Activated T-cell treated with anti-CD3 and anti-CD28 coated beads, Interleukin-2, amount 50 U/mL, for 72 hours (primary cell): ENCODE data around the gene CHIT1. TPM values are rescaled to one million over a fixed set of nuclear protein-coding genes. Genes with fewer than 3 reads are reported as not detected.

Experiments used
- ATAC-seq, 2 donors: fragments of 150-1000 bp; cut with Tn5 transposase; replicated peaks in 1 of 2; 2 replicates each; pipeline ENCODE4 v1.10.0; 2021; ENCODE audit warnings: moderate library complexity in 2 of 2, mild to moderate bottlenecking in 1 of 2
- DNase-seq, 2 donors: peaks; one replicate each; pipeline ENCODE4 v3.0.0; 2021 to 2022; ENCODE audit warnings: mixed read lengths in 1 of 2
- H3K27ac Mint-ChIP-seq: one replicate; pipeline ENCODE4 v1.8.0; 2022; ENCODE audit warnings: mild to moderate bottlenecking, moderate library complexity, mixed read lengths
- H3K27me3 Mint-ChIP-seq: one replicate; pipeline ENCODE4 v1.8.0; 2022; ENCODE audit warnings: low read depth, mixed read lengths
- H3K36me3 Mint-ChIP-seq, 2 donors: one replicate each; pipeline ENCODE4 v1.8.0; 2022; ENCODE audit warnings: mixed read lengths in 2 of 2, mild to moderate bottlenecking in 1 of 2; ENCODE audit not compliant: insufficient read depth in 2 of 2
- H3K4me1 Mint-ChIP-seq: one replicate; pipeline ENCODE4 v1.8.0; 2022; ENCODE audit warnings: low read depth, mixed read lengths
- H3K4me3 Mint-ChIP-seq, 2 donors: one replicate each; pipeline ENCODE4 v1.8.0; 2022; ENCODE audit warnings: mild to moderate bottlenecking in 2 of 2, mixed read lengths in 2 of 2, moderate library complexity in 2 of 2
- H3K9me3 Mint-ChIP-seq, 2 donors: one replicate each; pipeline ENCODE4 v1.8.0; 2022; ENCODE audit warnings: mixed read lengths in 2 of 2
- total RNA-seq, 2 donors: library from RNA; stranded (reverse); gene quantifications; one replicate each; pipeline ENCODE4 v1.2.3, GENCODE V29; 2022

CHIT1 gene
- total RNA-seq, 2 donors from 2014 or later, result 1.4 to 4.7 TPM

GRCh38 chr1:203219934-203220333 is 9.5 kb downstream of the CHIT1 start:
- Mint-ChIP-seq H3K4me1 (peaks cover 6% of the 10 kb centered on the region), H3K36me3 (no peaks in the 10 kb centered on the region), H3K27ac (no peak overlapping the region), H3K27me3 (peaks cover 18% of the 10 kb centered on the region), H3K4me3 (no peak overlapping the region), H3K9me3 (no peaks in the 10 kb centered on the region)
- DNase-seq, result no peak
- ATAC-seq, result no peak

- peaks cover 20% of the 10 kb centered on the region for H3K27me3 Mint-ChIP-seq
- H3K4me3 Mint-ChIP-seq, result no peak overlapping the region
- H3K9me3 Mint-ChIP-seq, result no peaks in the 10 kb centered on the region
- ATAC-seq, result no peak
- peaks cover 6% of the 10 kb centered on the region for H3K4me1 Mint-ChIP-seq
- no peaks in the 10 kb centered on the region for H3K36me3 Mint-ChIP-seq
- no peak overlapping the region for H3K27ac Mint-ChIP-seq
- no peak for DNase-seq
These were observed 10.3 kb downstream of the CHIT1 start for GRCh38 chr1:203219171-203219570.

GRCh38 chr1:203217668-203218067 is 11.8 kb downstream of the CHIT1 start:
- H3K4me1 Mint-ChIP-seq, result peaks cover 6% of the 10 kb centered on the region
- no peak overlapping the region for H3K27ac Mint-ChIP-seq
- DNase-seq (no peak), ATAC-seq (no peak)
- no peaks in the 10 kb centered on the region for H3K9me3 Mint-ChIP-seq
- H3K4me3 Mint-ChIP-seq, result no peak overlapping the region
- H3K36me3 Mint-ChIP-seq, result no peaks in the 10 kb centered on the region
- H3K27me3 Mint-ChIP-seq, result peaks cover 20% of the 10 kb centered on the region

- Mint-ChIP-seq H3K4me1 (peaks cover 6% of the 10 kb centered on the region), H3K9me3 (no peaks in the 10 kb centered on the region), H3K27ac (no peak overlapping the region), H3K27me3 (peaks cover 20% of the 10 kb centered on the region), H3K36me3 (no peaks in the 10 kb centered on the region), H3K4me3 (no peak overlapping the region)
- DNase-seq (no peak), ATAC-seq (no peak)
These were observed 12.3 kb downstream of the CHIT1 start for GRCh38 chr1:203217139-203217655.

- H3K4me1 Mint-ChIP-seq, result peaks cover 6% of the 10 kb centered on the region
- H3K27me3 Mint-ChIP-seq, result peaks cover 20% of the 10 kb centered on the region
- DNase-seq, result peak; percentile 48 to 68
These were observed 13.0 kb downstream of the CHIT1 start for GRCh38 chr1:203216274-203217138.

GRCh38 chr1:203215573-203215972 is 13.9 kb downstream of the CHIT1 start:
- no peak overlapping the region for H3K4me3 Mint-ChIP-seq
- no peak for DNase-seq
- ATAC-seq, result no peak
- no peak overlapping the region for H3K27ac Mint-ChIP-seq
- peaks cover 20% of the 10 kb centered on the region for H3K27me3 Mint-ChIP-seq
- no peaks in the 10 kb centered on the region for H3K36me3 Mint-ChIP-seq
- no peaks in the 10 kb centered on the region for H3K9me3 Mint-ChIP-seq
- peaks cover 6% of the 10 kb centered on the region for H3K4me1 Mint-ChIP-seq

More at GRCh38 chr1:203216274-203217138, 13.0 kb downstream of the CHIT1 start:
- no peak overlapping the region for H3K4me3 Mint-ChIP-seq
- H3K27ac Mint-ChIP-seq, result no peak overlapping the region
- ATAC-seq, result peak; percentile 41 to 60
- no peaks in the 10 kb centered on the region for H3K36me3 Mint-ChIP-seq
- no peaks in the 10 kb centered on the region for H3K9me3 Mint-ChIP-seq

GRCh38 chr1:203214871-203215270 is 14.6 kb downstream of the CHIT1 start:
- Mint-ChIP-seq H3K4me1 (peaks cover 6% of the 10 kb centered on the region), H3K27me3 (peaks cover 20% of the 10 kb centered on the region), H3K4me3 (no peak overlapping the region), H3K27ac (no peak overlapping the region), H3K9me3 (no peaks in the 10 kb centered on the region), H3K36me3 (no peaks in the 10 kb centered on the region)
- ATAC-seq (no peak), DNase-seq (no peak)

GRCh38 chr1:203213126-203213525 is 16.3 kb downstream of the CHIT1 start:
- Mint-ChIP-seq H3K4me3 (no peak overlapping the region), H3K27me3 (peaks cover 20% of the 10 kb centered on the region), H3K36me3 (no peaks in the 10 kb centered on the region), H3K9me3 (no peaks in the 10 kb centered on the region), H3K4me1 (peaks cover 6% of the 10 kb centered on the region), H3K27ac (no peak overlapping the region)
- no peak for DNase-seq
- no peak for ATAC-seq

- no peaks in the 10 kb centered on the region for H3K9me3 Mint-ChIP-seq
These were observed 17.7 kb downstream of the CHIT1 start for GRCh38 chr1:203211812-203212211.

GRCh38 chr1:203210988-203211387 is 18.5 kb downstream of the CHIT1 start:
- H3K36me3 Mint-ChIP-seq, result no peaks in the 10 kb centered on the region
- H3K27ac Mint-ChIP-seq, result no peak overlapping the region
- H3K4me3 Mint-ChIP-seq, result no peak overlapping the region
- DNase-seq (no peak), ATAC-seq (no peak)
- peaks cover 16% of the 10 kb centered on the region for H3K27me3 Mint-ChIP-seq
- no peaks in the 10 kb centered on the region for H3K9me3 Mint-ChIP-seq
- H3K4me1 Mint-ChIP-seq, result peaks cover 1% of the 10 kb centered on the region

More at GRCh38 chr1:203211812-203212211, 17.7 kb downstream of the CHIT1 start:
- Mint-ChIP-seq H3K27ac (no peak overlapping the region), H3K4me1 (peaks cover 6% of the 10 kb centered on the region), H3K4me3 (no peak overlapping the region), H3K36me3 (no peaks in the 10 kb centered on the region), H3K27me3 (peaks cover 24% of the 10 kb centered on the region)
- DNase-seq (no peak), ATAC-seq (no peak)

GRCh38 chr1:203210350-203210749 is 19.1 kb downstream of the CHIT1 start:
- Mint-ChIP-seq H3K27me3 (peaks cover 13% of the 10 kb centered on the region), H3K4me1 (no peaks in the 10 kb centered on the region), H3K36me3 (no peaks in the 10 kb centered on the region), H3K27ac (no peak overlapping the region), H3K4me3 (no peak overlapping the region), H3K9me3 (no peaks in the 10 kb centered on the region)
- ATAC-seq, result no peak
- DNase-seq, result no peak

- Mint-ChIP-seq H3K27me3 (peaks cover 14% of the 10 kb centered on the region), H3K9me3 (peaks cover 0 to 1% of the 10 kb centered on the region in 2 donors), H3K4me3 (no peak overlapping the region), H3K27ac (no peak overlapping the region), H3K36me3 (no peaks in the 10 kb centered on the region), H3K4me1 (no peaks in the 10 kb centered on the region)
- DNase-seq, result no peak
- no peak for ATAC-seq
These were observed 21.3 kb downstream of the CHIT1 start for GRCh38 chr1:203208181-203208580.

- H3K27ac Mint-ChIP-seq, result no peak overlapping the region
- H3K4me3 Mint-ChIP-seq, result no peak overlapping the region
- peaks cover 17% of the 10 kb centered on the region for H3K27me3 Mint-ChIP-seq
These were observed 21.7 kb downstream of the CHIT1 start for GRCh38 chr1:203207751-203208150.

More at GRCh38 chr1:203207751-203208150, 21.7 kb downstream of the CHIT1 start:
- Mint-ChIP-seq H3K4me1 (no peaks in the 10 kb centered on the region), H3K36me3 (no peaks in the 10 kb centered on the region), H3K9me3 (peaks cover 0 to 1% of the 10 kb centered on the region in 2 donors)
- ATAC-seq (no peak), DNase-seq (no peak)
